Measurements from ENCODE around the gene MAGI2. TPM values are rescaled to one million over a fixed set of nuclear protein-coding genes. Genes with fewer than 3 reads are reported as not detected.

MAGI2 gene
- total and polyA plus RNA-seq, 2 of the 13 experiments (the other 11 are each of a cell fraction or from before 2014, with no cell fraction given): 1.5 to 3.8 TPM

DNA sequence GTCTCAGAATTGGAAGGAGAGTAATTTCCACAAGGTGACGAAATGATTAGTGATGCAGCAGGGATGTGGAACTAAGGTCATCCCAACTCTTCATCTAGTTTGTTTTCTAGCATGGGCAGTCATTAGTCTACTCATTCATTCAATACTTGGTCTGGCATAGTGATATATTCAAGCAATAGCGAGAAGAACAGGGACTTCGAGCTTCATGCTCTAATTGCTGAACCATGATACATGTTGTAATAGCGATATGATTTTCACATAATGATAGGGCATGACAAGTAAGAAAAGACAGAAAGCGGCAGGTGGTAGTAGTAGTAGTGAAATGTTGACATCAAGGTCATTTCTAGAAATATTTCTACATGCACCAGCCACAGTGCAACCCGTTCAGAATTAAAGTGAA, 1002.8 kb downstream of the MAGI2 start:
- H3K9ac ChIP-seq (ENCODE audit: insufficient read depth, low read depth, low read length): no peak overlapping the region
- TF ChIP-seq ZNF446 (CRISPR knock-in tag; IDR thresholded peaks at IDR 0.05): no peak
- TF ChIP-seq FOXK2 (IDR thresholded peaks at IDR 0.05): no peak
- no peak overlapping the region for H3K4me3 ChIP-seq (replicated peaks in 1 of 3; ENCODE audit: insufficient read depth in 1 of 3, low read depth in 2 of 3, low read length in 3 of 3)
- in situ Hi-C loops (cut with HindIII; ENCODE audit: extremely low pct_ligation_motif_present, low pct_unique_long_range_greater_than_20kb): no loop called here
- no peak overlapping the region for H3K27ac ChIP-seq (ENCODE audit: extremely low read length, insufficient read depth, low read length)
- no peaks in the 10 kb centered on the region for H3K79me2 ChIP-seq (ENCODE audit: insufficient read depth, low read length)
- intact Hi-C loops (cut with micrococcal nuclease; ENCODE audit: unreplicated experiment): no loop called here
- 38% methylated on average over 6 of the region's 6 CpGs for WGBS (ENCODE audit: low lambda C conversion rate)
- no peak for ATAC-seq
- DNase-seq (ENCODE audit: low spot score): no peak
- no peaks in the 10 kb centered on the region for H3K9me3 ChIP-seq (ENCODE audit: low read length)
- H2AFZ ChIP-seq (ENCODE audit: low read length): no peak overlapping the region
- ChIA-PET POLR2A (no interaction called here), CTCF (ENCODE audit: low intra/inter-chr PET ratio, low total read pairs) (no interaction called here)
- no TSS peak for BruUV-seq (replicated peaks)
- no peaks in the 10 kb centered on the region for H3K36me3 ChIP-seq (replicated peaks in 1 of 2; ENCODE audit: control insufficient read depth in 1 of 2, insufficient read depth in 2 of 2, low read length in 2 of 2)
- no peak overlapping the region for H3K4me2 ChIP-seq (ENCODE audit: low read depth, low read length)
- no peaks in the 10 kb centered on the region for H3K27me3 ChIP-seq (ENCODE audit: control insufficient read depth in 1 of 2, insufficient read depth in 2 of 2, low read length in 2 of 2)
- FAIRE-seq: no peak
- no peaks in the 10 kb centered on the region for H4K20me1 ChIP-seq (ENCODE audit: insufficient read depth, low read length)
- H3K4me1 ChIP-seq (ENCODE audit: insufficient read depth, low read length): no peaks in the 10 kb centered on the region

GRCh38 chr7:78448911-78449310, 1004.6 kb downstream of the MAGI2 start:
- POLR2A ChIA-PET: no interaction called here
- no peak for FAIRE-seq
- no peak for DNase-seq (ENCODE audit: low spot score)
- intact Hi-C loops (cut with micrococcal nuclease; ENCODE audit: unreplicated experiment) (no loop called here), in situ Hi-C loops (cut with HindIII; ENCODE audit: extremely low pct_ligation_motif_present, low pct_unique_long_range_greater_than_20kb) (no loop called here)
- no peaks in the 10 kb centered on the region for H3K27me3 ChIP-seq (ENCODE audit: control insufficient read depth in 1 of 2, insufficient read depth in 2 of 2, low read length in 2 of 2)
- TF ChIP-seq ATF4 (CRISPR knock-in tag; IDR thresholded peaks at IDR 0.05): no peak
- TF ChIP-seq MBD4 (IDR thresholded peaks at IDR 0.05; ENCODE audit: borderline replicate concordance, low read length): no peak
- TF ChIP-seq KLF15 (CRISPR knock-in tag; IDR thresholded peaks at IDR 0.05; ENCODE audit: borderline replicate concordance): no peak
- no peak for TF ChIP-seq KLF13 (CRISPR knock-in tag; IDR thresholded peaks at IDR 0.05)
- no peak for TF ChIP-seq AKAP8 (CRISPR knock-in tag; IDR thresholded peaks at IDR 0.05)
- TF ChIP-seq HDAC6 (IDR thresholded peaks at IDR 0.05; ENCODE audit: low read depth, low read length): no peak
- TF ChIP-seq ZFP36 (IDR thresholded peaks at IDR 0.05; ENCODE audit: borderline replicate concordance, low read depth, low read length, partially characterized antibody): no peak
- TF ChIP-seq PRMT3 (CRISPR knock-in tag; IDR thresholded peaks at IDR 0.05; ENCODE audit: borderline replicate concordance, low read depth): no peak
- no peak for ATAC-seq
- BruUV-seq (replicated peaks): no TSS peak
- WGBS (ENCODE audit: low lambda C conversion rate): 63% methylated on average over 5 of the region's 5 CpGs
- H3K9ac ChIP-seq (ENCODE audit: insufficient read depth, low read depth, low read length): no peak overlapping the region
- no peak overlapping the region for H3K4me3 ChIP-seq (replicated peaks in 1 of 3; ENCODE audit: insufficient read depth in 1 of 3, low read depth in 2 of 3, low read length in 3 of 3)
- H2AFZ ChIP-seq (ENCODE audit: low read length): no peak overlapping the region
- no peak overlapping the region for H3K27ac ChIP-seq (ENCODE audit: extremely low read length, insufficient read depth, low read length)
- H3K9me3 ChIP-seq (ENCODE audit: low read length): no peaks in the 10 kb centered on the region
- H3K4me1 ChIP-seq (ENCODE audit: insufficient read depth, low read length): peaks cover 5% of the 10 kb centered on the region; the same call in 1 of the 2 replicates
- no peaks in the 10 kb centered on the region for H3K36me3 ChIP-seq (replicated peaks in 1 of 2; ENCODE audit: control insufficient read depth in 1 of 2, insufficient read depth in 2 of 2, low read length in 2 of 2)
- no peaks in the 10 kb centered on the region for H3K79me2 ChIP-seq (ENCODE audit: insufficient read depth, low read length)
- H4K20me1 ChIP-seq (ENCODE audit: insufficient read depth, low read length): no peaks in the 10 kb centered on the region
- H3K4me2 ChIP-seq (ENCODE audit: low read depth, low read length): no peak overlapping the region
- CTCF ChIA-PET (ENCODE audit: low intra/inter-chr PET ratio, low total read pairs): no interaction called here
